ENCODE data around the gene ZBTB17.

DNA sequence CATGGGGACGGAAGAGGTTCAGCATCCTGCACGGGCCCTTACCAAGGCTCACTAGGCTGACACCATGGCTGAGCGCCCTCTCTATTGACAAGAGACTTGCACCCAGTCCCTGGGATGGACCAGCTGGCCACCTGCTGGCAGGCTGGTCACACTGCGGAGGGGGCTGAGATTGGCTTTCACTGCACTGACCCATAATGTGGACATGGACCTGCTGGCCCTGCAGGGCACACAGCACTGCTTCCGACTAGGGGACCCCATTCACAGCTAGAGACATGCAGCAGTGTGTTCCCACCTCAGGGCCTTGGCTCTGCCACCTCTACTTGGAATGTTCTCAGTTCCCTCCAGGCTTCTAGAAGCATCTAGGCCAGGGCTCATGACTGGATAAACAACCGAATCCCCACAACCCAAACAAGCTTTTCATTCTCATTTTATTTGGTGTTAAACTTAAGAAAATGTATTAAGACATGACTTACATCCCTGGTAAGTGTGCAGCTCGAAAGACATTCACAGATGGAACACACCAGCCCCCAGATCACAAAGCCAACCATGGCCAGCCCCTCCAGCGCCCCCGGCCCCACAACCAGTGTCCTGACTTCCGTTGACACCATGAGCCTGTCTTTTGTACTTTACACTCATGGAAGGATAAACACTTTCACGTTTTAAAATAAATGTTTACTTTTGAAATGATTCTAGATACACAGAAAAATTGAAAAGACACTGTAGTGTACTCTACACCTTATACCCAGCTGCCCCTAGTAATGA lies 18.9 kb upstream of the ZBTB17 start:
- TF ChIP-seq POLR2AphosphoS5 (IDR thresholded peaks at IDR 0.05; ENCODE audit: low read depth, low read length), result no peak
- no peak for TF ChIP-seq POLR2A (IDR thresholded peaks at IDR 0.05; ENCODE audit: low read depth, low read length)
